OCI-LY3 (cell line): ENCODE results near the gene TTC21A.

Experiments used
- EZH2phosphoT487 ChIP-seq: fragments of 200-600 bp; shearing (Covaris generic); IDR thresholded peaks from 2 replicates; pipeline ENCODE4 v1.6.1; 2018; ENCODE audit warnings: antibody characterized with exemption, mixed run types, low read depth
- TF ChIP-seq, protein P1 (sequence below): fragments of 200-600, 300-600 bp; sonication (generic); IDR thresholded peaks from 2 replicates; pipeline ENCODE4 v1.5.1; 2014; ENCODE audit warnings: antibody characterized with exemption, low read length, low read depth

DNA sequence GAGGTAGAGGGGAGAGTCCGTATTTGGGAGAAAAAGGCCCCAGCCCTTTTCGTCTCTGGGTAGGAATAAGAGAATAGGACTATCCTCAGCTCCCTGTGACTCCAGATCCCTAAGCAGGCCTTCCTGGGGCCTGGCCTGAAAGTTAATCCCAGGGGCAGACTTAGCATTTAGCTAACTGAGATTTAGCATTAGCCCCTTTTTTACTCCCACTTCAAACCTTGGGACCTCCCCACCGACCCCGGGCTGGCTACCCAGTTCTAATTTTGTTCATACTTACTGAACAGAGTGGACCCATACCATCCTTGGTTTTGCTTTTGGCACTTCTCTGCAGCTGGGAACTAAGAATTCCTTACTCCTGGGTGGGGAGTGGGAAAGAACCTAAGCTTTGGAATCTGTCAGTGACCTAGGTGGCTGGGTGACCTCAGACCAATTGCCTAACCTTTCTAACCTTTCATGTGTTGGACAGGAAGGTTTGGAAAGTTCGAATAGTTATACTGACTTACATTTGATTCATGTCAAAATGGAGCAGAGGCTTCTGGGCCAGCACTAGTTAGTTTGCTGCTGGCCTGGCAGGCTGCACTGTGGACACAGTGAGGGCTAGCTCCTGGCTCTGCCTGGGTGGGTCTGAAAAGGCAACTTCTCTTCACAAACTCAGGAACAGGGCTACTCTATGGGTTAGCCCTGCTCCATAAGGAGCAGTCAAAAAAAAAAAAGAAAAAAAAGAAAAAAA, 11.6 kb downstream of the TTC21A start:
- TF ChIP-seq, protein P1, sequence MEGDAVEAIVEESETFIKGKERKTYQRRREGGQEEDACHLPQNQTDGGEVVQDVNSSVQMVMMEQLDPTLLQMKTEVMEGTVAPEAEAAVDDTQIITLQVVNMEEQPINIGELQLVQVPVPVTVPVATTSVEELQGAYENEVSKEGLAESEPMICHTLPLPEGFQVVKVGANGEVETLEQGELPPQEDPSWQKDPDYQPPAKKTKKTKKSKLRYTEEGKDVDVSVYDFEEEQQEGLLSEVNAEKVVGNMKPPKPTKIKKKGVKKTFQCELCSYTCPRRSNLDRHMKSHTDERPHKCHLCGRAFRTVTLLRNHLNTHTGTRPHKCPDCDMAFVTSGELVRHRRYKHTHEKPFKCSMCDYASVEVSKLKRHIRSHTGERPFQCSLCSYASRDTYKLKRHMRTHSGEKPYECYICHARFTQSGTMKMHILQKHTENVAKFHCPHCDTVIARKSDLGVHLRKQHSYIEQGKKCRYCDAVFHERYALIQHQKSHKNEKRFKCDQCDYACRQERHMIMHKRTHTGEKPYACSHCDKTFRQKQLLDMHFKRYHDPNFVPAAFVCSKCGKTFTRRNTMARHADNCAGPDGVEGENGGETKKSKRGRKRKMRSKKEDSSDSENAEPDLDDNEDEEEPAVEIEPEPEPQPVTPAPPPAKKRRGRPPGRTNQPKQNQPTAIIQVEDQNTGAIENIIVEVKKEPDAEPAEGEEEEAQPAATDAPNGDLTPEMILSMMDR, result no peak
- TF ChIP-seq EZH2phosphoT487, result no peak
